NT2/D1 (cell line): ENCODE results near the gene TMEM94.
"Not testable (repeated sequence)": the region's sequence is repeated elsewhere in the genome, so short reads cannot be mapped to it uniquely, and the experiment has no call there.

Experiments used
- SUZ12 ChIP-seq: IDR thresholded peaks from 2 replicates; pipeline ENCODE4 v1.6.1; 2011; ENCODE audit not compliant: insufficient read length, insufficient read depth; ENCODE audit errors: extremely low read depth
- YY1 ChIP-seq: IDR thresholded peaks from 2 replicates; pipeline ENCODE4 v1.6.1; 2011; ENCODE audit not compliant: insufficient read length, insufficient read depth
- ZNF274 ChIP-seq: IDR thresholded peaks from 2 replicates; pipeline ENCODE4 v1.6.1; 2011; ENCODE audit warnings: mild to moderate bottlenecking, low read depth, low read length

DNA sequence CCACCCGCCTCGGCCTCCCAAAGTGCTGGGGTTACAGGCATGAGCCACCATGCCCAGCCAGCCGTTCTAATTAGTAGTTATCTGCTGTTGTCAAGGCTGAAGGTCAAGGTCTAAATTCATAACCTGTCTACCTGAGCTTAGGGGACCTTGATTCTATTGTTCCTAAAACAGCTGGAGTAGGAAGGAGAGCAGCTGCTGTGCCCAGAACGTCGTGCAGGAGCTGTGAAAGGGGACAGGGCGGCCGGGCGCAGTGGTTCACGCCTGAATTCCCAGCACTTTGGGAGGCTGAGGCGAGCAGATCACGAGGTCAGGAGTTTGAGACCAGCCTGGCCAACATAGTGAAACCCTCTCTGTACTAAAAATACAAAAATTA, 21.0 kb downstream of the TMEM94 start:
- not testable (repeated sequence) for TF ChIP-seq YY1, SUZ12, ZNF274
